Sciatic nerve (tissue), 2 donors: Measurements from ENCODE around the gene MRC2. TPM values are rescaled to one million over a fixed set of nuclear protein-coding genes. Genes with fewer than 3 reads are reported as not detected.
"Not testable (repeated sequence)": the region's sequence is repeated elsewhere in the genome, so short reads cannot be mapped to it uniquely, and the experiment has no call there.

Source experiments
- ATAC-seq: fragments of 200-7000 bp; cut with Tn5 transposase; one replicate; pipeline ENCODE4 v1.9.1; 2020; ENCODE audit warnings: mild to moderate bottlenecking, moderate library complexity
- DNase-seq: peaks from one replicate; pipeline ENCODE4 v3.0.0-alpha.2; 2020; ENCODE audit warnings: low spot score
- intact Hi-C: fragments of 100-400 bp; cut with DNase I; formaldehyde crosslinking; loops from one replicate; pipeline ENCODE4 v1.14.2; 2022
- total RNA-seq: library from RNA; stranded (reverse); fragmentation: NEBNext Ultra II Directional; extraction: Animal tissue kit (Norgen Biotek cat#: 25700); gene quantifications from one replicate; pipeline ENCODE4 v1.2.1, GENCODE V29; 2021
- donor health status: DM: no; HTN: no; CAD: no.
- donor health status: DM: no; HTN: no; CAD: no.

MRC2 gene
- total RNA-seq, 1 donor from 2014 or later: 111 TPM

GRCh38 chr17:62605588-62605987, 21.9 kb upstream of the MRC2 start:
- DNase-seq: no peak
- intact Hi-C loops: no loop called here
- no peak for ATAC-seq

DNA sequence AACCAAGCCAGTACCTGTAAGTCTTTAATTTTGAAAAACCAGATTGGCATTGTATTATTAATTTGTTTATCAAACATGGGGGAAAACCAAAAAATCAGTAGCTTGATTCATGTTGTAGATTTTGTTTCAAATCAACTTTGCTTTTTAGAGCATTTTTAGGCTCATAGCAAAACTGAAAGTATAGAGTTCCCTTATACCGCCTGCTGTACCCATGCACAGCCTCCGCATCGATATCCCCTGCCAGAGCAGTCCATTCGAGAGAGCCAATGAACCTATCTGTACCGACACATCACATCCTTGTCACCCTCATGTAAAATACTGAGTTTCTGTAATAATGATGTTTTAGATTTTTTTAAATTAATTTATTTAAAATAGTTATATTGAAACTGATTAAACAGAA, 16.2 kb upstream of the MRC2 start:
- ATAC-seq (no peak), DNase-seq (peak; percentile 26)
- intact Hi-C loops: loop anchor here (5.0 kb wide), 1 partner anchor 51 kb away; no protein-coding TSS in a partner anchor

DNA sequence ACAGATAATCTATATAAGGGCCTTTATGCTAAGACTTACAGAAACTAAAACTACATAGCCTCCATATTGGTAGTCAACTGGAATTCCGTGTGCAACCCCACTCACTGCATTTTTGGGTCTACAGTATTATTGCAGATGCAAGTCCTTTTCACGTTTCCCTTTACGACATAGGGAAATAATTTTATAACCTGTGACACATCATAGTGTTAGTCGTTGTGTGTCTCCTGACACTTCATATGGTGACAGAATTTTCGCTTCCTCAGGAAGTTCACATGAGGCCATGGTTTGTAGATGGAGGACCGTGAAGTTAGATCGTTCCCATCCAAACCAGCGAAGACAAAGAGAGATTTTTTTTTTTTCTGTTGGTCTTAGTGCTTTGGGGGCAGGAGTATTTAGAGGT, 15.7 kb upstream of the MRC2 start:
- DNase-seq: no peak
- intact Hi-C loops: loop anchor here (5.0 kb wide), 1 partner anchor 51 kb away; no protein-coding TSS in a partner anchor
- no peak for ATAC-seq

DNA sequence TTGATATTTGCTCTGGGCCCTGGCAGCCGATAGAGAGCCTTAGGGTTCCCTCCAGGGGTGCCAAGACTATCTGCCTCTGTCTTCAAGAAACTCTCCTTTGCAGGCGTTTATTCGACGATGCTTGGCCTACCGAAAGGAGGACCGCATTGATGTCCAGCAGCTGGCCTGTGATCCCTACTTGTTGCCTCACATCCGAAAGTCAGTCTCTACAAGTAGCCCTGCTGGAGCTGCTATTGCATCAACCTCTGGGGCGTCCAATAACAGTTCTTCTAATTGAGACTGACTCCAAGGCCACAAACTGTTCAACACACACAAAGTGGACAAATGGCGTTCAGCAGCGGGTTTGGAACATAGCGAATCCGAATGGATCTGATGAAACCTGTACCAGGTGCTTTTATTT, 15.2 kb upstream of the MRC2 start:
- intact Hi-C loops: loop anchor here (5.0 kb wide), 1 partner anchor 50 kb away; no protein-coding TSS in a partner anchor
- DNase-seq (peak; percentile 37), ATAC-seq (peak; percentile 59)

DNA sequence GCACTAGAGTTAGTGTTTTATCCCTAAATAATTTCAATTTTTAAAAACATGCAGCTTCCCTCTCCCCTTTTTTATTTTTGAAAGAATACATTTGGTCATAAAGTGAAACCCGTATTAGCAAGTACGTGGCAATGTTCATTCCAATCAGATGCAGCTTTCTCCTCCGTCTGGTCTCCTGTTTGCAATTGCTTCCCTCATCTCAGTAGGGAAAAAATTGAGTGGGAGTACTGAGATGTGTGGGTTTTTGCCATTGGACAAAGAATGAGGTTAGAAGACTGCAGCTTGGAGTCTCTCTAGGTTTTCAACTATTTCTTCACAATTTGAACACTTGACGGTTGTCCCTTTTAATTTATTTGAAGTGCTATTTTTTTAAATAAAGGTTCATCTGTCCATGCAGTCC, 14.4 kb upstream of the MRC2 start:
- not testable (repeated sequence) for DNase-seq, ATAC-seq
- intact Hi-C loops: loop anchor here (5.0 kb wide), 1 partner anchor 49 kb away; no protein-coding TSS in a partner anchor

GRCh38 chr17:62614142-62614541, 13.3 kb upstream of the MRC2 start:
- intact Hi-C loops: loop anchor here (5.0 kb wide), 1 partner anchor 48 kb away; no protein-coding TSS in a partner anchor
- no peak for DNase-seq
- peak; percentile 16 for ATAC-seq

DNA sequence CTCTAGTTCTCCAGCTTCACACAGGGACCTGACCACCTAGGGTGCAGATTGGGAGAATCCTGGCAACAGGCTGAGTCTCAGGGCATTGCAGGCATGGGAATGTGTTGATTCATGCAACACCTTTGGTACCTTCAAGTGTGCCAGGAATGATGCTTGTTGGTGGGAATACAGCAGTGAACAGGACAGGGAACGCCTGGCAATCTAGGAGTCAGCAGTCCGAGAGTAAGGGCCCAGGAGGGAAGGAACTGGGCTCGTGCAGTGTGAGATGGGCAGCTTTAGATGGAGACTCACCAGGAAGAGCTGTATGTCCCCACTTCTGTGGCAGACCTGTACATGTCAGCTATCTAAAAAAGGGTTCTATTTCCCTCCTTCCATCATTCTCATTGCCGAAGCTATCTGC, 12.0 kb upstream of the MRC2 start:
- intact Hi-C loops: no loop called here
- no peak for ATAC-seq
- DNase-seq: no peak

DNA sequence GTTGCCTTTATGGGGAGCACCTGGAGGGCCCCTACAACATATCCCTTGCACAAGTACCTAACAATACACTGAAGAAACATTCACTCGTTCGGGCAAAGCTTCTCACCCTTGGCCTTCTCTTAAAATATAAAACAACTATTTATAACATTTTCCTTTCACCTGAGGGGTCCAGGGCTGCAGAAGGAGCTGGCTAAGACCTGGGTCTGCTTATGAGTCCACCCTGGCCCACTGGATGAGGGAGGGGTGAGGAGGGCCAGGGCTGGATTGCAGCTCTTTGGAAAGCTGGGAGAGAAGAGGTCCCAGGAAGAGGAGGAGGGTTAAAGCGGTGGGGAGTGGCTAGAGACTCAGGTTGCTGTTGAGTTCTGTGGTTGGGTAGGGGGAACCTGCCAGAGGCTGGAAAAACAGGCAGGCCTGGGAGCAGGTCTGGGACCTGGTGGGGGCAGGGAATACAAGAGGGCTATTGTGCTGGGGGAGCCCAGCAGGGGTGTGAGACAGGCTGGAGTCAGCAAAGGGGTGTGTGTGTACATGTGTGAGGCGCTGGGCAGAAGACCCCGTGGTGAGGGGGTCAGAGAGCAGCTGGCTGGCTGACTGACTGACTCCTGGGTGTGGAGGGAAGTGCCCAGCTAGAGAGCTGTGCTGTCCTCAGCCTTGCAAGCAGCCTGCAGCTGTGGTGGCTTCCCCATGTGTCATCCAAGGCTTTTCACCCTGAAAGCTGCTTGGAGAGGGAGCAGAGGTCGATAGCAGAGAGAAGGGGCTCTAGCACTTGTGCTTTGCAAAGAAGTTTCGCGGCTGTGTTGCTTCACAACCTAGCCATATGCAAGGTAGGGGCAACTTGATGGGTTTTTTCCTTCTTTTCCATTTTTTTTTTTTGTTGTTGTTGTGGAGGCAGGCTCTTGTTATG, 10.2 kb upstream of the MRC2 start:
- peak; percentile 18 for ATAC-seq
- intact Hi-C loops: no loop called here
- no peak for DNase-seq

GRCh38 chr17:62617894-62618472, 9.5 kb upstream of the MRC2 start:
- intact Hi-C loops: no loop called here
- DNase-seq: no peak
- peak; percentile 29 for ATAC-seq

GRCh38 chr17:62618647-62619416, 8.6 kb upstream of the MRC2 start:
- DNase-seq: no peak
- ATAC-seq: peak; percentile 48
- intact Hi-C loops: no loop called here

- ATAC-seq (peak; percentile 7), DNase-seq (no peak)
- intact Hi-C loops: no loop called here
Measured at GRCh38 chr17:62619417-62620155, 7.9 kb upstream of the MRC2 start.

DNA sequence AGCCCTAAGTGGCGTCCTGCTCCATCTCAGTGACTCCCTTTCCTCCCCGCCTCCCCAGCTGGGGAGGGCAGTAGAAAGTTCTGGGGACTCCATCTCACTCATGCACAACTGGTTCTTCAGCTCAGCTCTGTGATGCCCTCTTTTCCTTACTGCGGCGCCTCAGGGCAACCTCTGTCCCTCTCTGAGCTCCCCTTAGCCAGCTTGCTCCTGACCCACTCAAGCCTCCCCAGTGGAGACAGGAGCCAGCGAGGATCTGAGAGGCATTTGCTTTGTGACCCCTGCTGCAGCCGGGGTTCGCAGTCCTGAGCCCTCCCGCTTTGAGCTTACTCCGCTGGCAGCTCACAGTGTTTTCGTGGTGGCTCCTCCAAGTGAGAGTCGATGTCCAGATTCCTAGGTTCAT, 6.2 kb upstream of the MRC2 start:
- intact Hi-C loops: no loop called here
- DNase-seq (no peak), ATAC-seq (no peak)

- ATAC-seq (no peak), DNase-seq (no peak)
- intact Hi-C loops: no loop called here
Measured at GRCh38 chr17:62625184-62625869, 2.1 kb upstream of the MRC2 start.

DNA sequence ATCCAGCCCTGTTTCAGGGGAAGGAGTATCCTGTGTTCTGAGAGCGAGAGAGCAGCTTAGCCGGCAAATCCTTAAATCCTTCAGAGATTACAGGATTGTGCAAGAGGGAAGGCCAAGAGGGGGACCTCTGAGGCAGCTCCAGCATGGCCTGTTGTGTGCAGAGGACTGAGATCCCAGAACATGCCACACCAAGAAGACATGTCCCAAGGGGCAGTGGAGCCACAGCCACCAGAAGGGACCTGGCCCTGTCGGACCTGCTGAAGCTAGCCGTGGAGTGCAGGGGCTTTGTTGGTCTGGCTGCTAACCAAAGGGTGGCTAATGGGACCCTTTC, 1.6 kb upstream of the MRC2 start:
- ATAC-seq (peak; percentile 16), DNase-seq (no peak)
- intact Hi-C loops: no loop called here

- DNase-seq (peak; percentile 74), ATAC-seq (peak; percentile 88)
- intact Hi-C loops: no loop called here
Measured at GRCh38 chr17:62626719-62627218, 701 bp upstream of the MRC2 start.

DNA sequence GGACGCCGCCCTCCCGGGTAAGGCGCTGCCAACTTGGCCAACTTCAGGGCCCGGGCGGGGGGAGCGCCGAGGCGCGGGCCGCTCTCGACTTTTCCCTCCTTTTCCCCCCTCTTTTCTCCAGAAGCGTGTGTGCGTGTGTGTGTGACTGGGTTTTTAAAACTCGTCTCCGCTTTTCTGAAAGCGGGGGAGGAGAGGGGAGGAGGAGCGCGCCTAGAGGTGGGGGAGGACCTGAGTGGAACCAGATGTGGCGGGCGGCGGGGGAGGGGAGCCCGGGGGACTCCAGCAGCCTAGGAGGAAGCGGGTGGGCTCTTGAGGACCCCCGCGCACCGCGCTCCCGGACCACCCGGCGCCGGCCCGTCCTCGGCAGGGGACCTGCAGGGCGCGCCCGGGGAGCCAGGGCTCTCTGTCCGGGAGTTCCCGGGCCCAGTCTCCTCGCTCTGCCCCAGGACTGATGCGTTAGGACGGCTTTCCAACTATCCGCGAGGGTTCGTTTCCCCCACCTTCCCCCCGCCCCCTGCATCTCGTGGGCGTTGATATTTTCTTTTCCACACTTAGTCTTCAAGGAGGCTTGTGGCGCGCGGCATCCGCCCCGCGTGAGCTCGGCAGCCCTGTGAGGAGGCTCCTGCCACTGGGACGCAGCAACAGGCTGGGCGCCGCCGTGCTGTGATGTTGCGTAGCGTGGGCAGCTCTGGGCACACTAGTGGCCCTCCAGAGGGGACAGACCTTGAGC, 599 bp downstream of the MRC2 start:
- intact Hi-C loops: no loop called here
- peak; percentile 82 for DNase-seq
- peak; percentile 40 for ATAC-seq

- intact Hi-C loops: no loop called here
- ATAC-seq (peak; percentile 19), DNase-seq (no peak)
Measured at GRCh38 chr17:62628831-62629555, 1.5 kb downstream of the MRC2 start.
